Sigmoid colon (tissue), 4 donors: ENCODE results near the gene NSUN6.

Source experiments
- CTCF ChIP-seq, 4 experiments: fragments of 450-650 bp in 3 of 4; fragments of 200-600 bp in 1 of 4; IDR thresholded peaks; one replicate each; pipeline ENCODE4 v1.5.1; 2016 to 2019; ENCODE audit warnings: antibody characterized with exemption in 4 of 4, mild to moderate bottlenecking in 3 of 4, moderate library complexity in 2 of 4
- POLR2A ChIP-seq, 2 donors: fragments of 450-650 bp; IDR thresholded peaks; one replicate each; pipeline ENCODE4 v1.6.1; 2016; ENCODE audit warnings: antibody characterized with exemption in 2 of 2, mild to moderate bottlenecking in 2 of 2, moderate library complexity in 2 of 2
- POLR2AphosphoS5 ChIP-seq, 4 donors: sonication (generic); formaldehyde crosslinking; IDR thresholded peaks; one replicate each; pipeline ENCODE4 v1.6.1; 2017; ENCODE audit warnings: antibody characterized with exemption in 4 of 4

DNA sequence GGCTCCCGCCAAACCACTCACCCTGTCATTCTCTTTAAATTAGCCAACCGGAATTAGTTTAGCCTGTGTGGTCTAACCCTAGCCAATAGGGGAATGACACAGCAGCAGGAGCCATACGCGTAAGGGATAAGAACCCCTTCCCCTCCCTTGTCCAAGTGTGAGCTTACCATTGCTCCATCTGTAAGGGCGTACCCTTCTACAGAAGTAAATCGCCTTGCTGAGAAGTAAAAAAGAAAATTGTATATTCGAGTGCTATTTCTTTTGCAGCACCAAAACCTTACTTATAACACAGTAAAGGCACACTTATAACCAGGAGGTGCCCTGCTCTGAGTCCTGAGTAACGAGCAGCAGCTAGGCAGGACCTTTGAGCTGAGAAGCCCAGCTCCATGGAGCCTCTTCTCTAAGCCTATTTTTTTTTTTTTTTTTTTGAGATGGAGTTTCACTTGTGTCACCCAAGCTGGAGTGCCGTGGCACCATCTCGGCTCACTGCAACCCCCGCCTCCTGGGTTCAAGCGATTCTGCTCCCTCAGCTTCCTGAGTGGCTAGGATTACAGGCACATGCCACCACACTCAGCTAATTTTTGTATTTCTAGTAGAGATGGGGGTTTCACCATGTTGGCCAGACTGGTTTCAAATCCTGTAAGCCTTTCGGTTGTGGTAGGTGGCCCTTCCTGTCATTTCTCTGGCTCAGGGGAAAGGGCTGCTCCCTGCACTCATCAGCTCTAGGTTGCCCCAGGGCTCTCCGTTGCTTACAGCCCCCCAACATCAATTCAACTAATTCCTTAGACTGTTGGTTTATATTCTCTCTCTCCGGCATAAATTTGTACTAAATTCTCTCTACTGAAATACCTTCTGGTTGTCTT lies 73.3 kb downstream of the NSUN6 start:
- TF ChIP-seq CTCF (IDR thresholded peaks at IDR 0.05) (no peak), POLR2AphosphoS5 (IDR thresholded peaks at IDR 0.05) (no peak), POLR2A (IDR thresholded peaks at IDR 0.05) (no peak)
